Osteocyte (in vitro differentiated cells): Measurements from ENCODE around the gene TLNRD1. TPM values are rescaled to one million over a fixed set of nuclear protein-coding genes. Genes with fewer than 3 reads are reported as not detected.
"Not testable (repeated sequence)": the region's sequence is repeated elsewhere in the genome, so short reads cannot be mapped to it uniquely, and the experiment has no call there.

Experiments used
- DNase-seq: peaks from one replicate; pipeline ENCODE4 v3.0.0; 2021; ENCODE audit warnings: mixed read lengths; ENCODE audit not compliant: unreplicated experiment; ENCODE audit errors: extremely low spot score
- H3K27ac Mint-ChIP-seq: one replicate; pipeline ENCODE4 v1.8.0; 2021; ENCODE audit warnings: mild to moderate bottlenecking, mixed read lengths; ENCODE audit not compliant: unreplicated experiment
- H3K27me3 Mint-ChIP-seq: one replicate; pipeline ENCODE4 v1.8.0; 2021; ENCODE audit warnings: mixed read lengths; ENCODE audit not compliant: unreplicated experiment
- H3K36me3 Mint-ChIP-seq: one replicate; pipeline ENCODE4 v1.8.0; 2021; ENCODE audit warnings: mixed read lengths; ENCODE audit not compliant: unreplicated experiment
- H3K4me1 Mint-ChIP-seq: one replicate; pipeline ENCODE4 v1.8.0; 2021; ENCODE audit warnings: mixed read lengths; ENCODE audit not compliant: unreplicated experiment
- H3K4me3 Mint-ChIP-seq: one replicate; pipeline ENCODE4 v1.8.0; 2021; ENCODE audit warnings: mild to moderate bottlenecking, moderate library complexity, mixed read lengths; ENCODE audit not compliant: unreplicated experiment
- H3K9me3 Mint-ChIP-seq: one replicate; pipeline ENCODE4 v1.8.0; 2021; ENCODE audit warnings: mixed read lengths; ENCODE audit not compliant: unreplicated experiment
- long read RNA-seq: library from polyadenylated mRNA; unstranded; transcript quantifications from one replicate; pipeline ENCODE4 v2.0.0, GENCODE V29; 2021
- total RNA-seq: library from RNA; stranded (reverse); gene quantifications from 2 replicates; pipeline ENCODE4 v1.2.1, GENCODE V29; 2021
- TF ChIP-seq, protein P1 (sequence below): fragments of 200-600 bp; sonication (generic); IDR thresholded peaks from 2 replicates; pipeline ENCODE4 v1.5.0; 2021; ENCODE audit warnings: antibody characterized with exemption, mild to moderate bottlenecking, moderate library complexity

Gene TLNRD1
- 10.6 and 11.5 TPM in 2 replicates for total RNA-seq
- long read RNA-seq, result 0 reads

DNA sequence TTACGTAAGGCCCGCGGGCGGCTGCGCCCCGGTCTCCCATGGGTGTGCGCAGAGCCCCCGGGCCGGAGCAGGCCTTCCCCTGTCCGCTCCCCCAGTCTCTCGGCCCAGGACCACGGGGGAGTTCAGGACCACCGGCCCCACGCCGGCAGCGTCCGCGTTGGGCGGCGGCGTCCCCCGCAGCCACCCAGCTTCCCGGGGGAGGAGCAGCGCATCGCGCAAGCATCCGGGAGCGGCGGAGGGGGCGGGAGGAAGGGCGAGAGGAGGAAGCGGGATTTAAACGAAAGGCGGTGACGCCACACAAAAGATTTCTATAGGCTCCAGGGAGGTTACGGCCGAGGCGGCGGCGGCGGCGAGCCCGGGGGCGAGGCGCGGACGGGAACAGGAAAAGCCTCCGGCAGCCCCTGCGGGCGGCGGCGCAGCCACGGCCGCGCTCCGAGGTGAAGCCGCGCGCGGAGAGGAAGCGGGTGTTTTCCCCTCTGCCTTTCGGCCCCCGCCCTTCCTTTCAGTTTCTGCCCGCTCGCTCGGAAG is at the start of gene TLNRD1:
Gene TLNRD1 (plus strand): TSS at position 300 of the 528 bp plus-strand sequence. CDS start 1,349 bp downstream, outside the sequence.
- H3K36me3 Mint-ChIP-seq, result peaks cover 7% of the 10 kb centered on the region
- H3K27ac Mint-ChIP-seq, result peak within 1 kb of the TSS; percentile 96
- H3K27me3 Mint-ChIP-seq, result no peaks in the 10 kb centered on the region
- H3K4me3 Mint-ChIP-seq, result peak within 1 kb of the TSS; percentile 92
- TF ChIP-seq, protein P1, sequence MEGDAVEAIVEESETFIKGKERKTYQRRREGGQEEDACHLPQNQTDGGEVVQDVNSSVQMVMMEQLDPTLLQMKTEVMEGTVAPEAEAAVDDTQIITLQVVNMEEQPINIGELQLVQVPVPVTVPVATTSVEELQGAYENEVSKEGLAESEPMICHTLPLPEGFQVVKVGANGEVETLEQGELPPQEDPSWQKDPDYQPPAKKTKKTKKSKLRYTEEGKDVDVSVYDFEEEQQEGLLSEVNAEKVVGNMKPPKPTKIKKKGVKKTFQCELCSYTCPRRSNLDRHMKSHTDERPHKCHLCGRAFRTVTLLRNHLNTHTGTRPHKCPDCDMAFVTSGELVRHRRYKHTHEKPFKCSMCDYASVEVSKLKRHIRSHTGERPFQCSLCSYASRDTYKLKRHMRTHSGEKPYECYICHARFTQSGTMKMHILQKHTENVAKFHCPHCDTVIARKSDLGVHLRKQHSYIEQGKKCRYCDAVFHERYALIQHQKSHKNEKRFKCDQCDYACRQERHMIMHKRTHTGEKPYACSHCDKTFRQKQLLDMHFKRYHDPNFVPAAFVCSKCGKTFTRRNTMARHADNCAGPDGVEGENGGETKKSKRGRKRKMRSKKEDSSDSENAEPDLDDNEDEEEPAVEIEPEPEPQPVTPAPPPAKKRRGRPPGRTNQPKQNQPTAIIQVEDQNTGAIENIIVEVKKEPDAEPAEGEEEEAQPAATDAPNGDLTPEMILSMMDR, result no peak
- no peaks in the 10 kb centered on the region for H3K9me3 Mint-ChIP-seq
- peak; percentile 92 for DNase-seq
- peaks cover 30% of the 10 kb centered on the region for H3K4me1 Mint-ChIP-seq

DNA sequence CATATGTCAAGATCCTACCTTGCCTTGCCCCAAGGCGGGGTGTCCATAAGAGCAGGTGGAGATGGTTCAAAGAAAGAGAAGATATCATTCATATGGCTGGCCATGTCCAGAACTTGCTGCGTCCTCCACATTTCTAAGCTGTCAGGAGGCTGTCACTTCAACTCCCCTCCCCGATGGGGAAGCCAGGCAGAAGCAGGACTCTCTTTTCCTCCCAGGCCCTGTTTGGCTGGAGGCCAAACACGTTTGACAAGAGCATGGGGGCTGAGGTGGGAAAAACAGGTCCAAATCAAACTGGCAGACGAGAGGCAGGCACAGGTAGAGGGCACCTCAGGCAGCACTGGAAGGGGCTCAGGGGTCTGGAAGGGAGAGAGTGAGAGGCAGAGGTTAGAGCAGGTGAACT is 48.8 kb upstream of the TLNRD1 start:
- Mint-ChIP-seq H3K27me3 (no peaks in the 10 kb centered on the region), H3K9me3 (no peaks in the 10 kb centered on the region), H3K27ac (peak overlapping the region; percentile 65), H3K4me3 (no peak overlapping the region), H3K4me1 (peaks cover 49% of the 10 kb centered on the region), H3K36me3 (peaks cover 42% of the 10 kb centered on the region)
- no peak for DNase-seq
- TF ChIP-seq, protein P1, result no peak

DNA sequence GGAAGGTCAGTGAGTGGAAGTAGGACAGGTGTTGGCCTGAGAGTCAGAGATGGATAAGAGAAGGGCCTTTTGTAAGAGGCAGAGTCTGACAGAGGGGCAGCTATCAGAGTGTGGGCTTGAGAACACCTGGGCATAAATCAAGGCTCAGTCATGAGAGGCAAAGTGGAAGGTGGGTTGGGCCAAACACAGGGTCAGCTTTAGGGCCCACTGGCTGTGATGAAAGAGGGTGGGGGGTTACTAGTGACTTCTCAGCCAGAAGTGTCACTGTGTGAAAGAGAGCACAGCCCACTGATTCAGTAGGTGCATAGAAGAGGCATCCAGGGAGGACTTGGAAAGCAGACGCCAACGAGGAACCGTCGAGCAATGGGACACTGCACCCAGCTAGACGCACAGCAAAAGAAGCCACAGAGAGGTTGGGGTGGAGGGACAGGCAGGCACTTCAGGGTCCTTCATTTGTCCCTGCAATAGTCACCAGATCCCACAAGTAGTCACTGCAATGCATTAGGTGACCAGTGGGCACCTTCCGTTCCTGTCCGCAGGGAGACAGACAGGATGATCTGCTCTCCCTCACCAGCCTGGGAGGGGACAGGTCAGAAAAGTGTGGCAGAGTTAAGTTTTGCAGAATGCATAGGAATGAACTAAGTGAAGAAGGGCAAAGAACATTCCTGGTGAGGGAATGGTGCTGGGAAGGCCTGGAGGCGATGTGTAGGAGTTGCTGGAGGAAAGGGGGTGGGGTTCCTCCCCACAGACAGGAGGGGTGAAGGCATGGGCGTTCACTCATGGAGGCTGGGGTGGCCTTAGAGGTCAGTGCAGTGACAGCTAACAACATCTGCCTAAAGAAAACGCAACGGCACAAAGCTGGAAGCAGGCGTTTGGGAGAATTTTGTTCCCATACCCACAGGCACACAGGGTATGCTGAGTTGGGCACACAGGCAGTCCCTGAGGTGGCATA is 47.4 kb upstream of the TLNRD1 start:
- H3K36me3 Mint-ChIP-seq, result peaks cover 30% of the 10 kb centered on the region
- H3K4me1 Mint-ChIP-seq, result peaks cover 55% of the 10 kb centered on the region
- TF ChIP-seq, protein P1, result no peak
- peak; percentile 80 for DNase-seq
- H3K27me3 Mint-ChIP-seq, result no peaks in the 10 kb centered on the region
- H3K9me3 Mint-ChIP-seq, result no peaks in the 10 kb centered on the region
- no peak overlapping the region for H3K4me3 Mint-ChIP-seq
- peak overlapping the region; percentile 53 for H3K27ac Mint-ChIP-seq

- no peaks in the 10 kb centered on the region for H3K9me3 Mint-ChIP-seq
- H3K27ac Mint-ChIP-seq, result peak overlapping the region; percentile 53
- H3K4me3 Mint-ChIP-seq, result no peak overlapping the region
- peaks cover 30% of the 10 kb centered on the region for H3K36me3 Mint-ChIP-seq
- no peaks in the 10 kb centered on the region for H3K27me3 Mint-ChIP-seq
- DNase-seq, result peak; percentile 77
- TF ChIP-seq, protein P1, result no peak
- H3K4me1 Mint-ChIP-seq, result peaks cover 55% of the 10 kb centered on the region
These were observed 46.6 kb upstream of the TLNRD1 start for GRCh38 chr15:80953953-80954778.

DNA sequence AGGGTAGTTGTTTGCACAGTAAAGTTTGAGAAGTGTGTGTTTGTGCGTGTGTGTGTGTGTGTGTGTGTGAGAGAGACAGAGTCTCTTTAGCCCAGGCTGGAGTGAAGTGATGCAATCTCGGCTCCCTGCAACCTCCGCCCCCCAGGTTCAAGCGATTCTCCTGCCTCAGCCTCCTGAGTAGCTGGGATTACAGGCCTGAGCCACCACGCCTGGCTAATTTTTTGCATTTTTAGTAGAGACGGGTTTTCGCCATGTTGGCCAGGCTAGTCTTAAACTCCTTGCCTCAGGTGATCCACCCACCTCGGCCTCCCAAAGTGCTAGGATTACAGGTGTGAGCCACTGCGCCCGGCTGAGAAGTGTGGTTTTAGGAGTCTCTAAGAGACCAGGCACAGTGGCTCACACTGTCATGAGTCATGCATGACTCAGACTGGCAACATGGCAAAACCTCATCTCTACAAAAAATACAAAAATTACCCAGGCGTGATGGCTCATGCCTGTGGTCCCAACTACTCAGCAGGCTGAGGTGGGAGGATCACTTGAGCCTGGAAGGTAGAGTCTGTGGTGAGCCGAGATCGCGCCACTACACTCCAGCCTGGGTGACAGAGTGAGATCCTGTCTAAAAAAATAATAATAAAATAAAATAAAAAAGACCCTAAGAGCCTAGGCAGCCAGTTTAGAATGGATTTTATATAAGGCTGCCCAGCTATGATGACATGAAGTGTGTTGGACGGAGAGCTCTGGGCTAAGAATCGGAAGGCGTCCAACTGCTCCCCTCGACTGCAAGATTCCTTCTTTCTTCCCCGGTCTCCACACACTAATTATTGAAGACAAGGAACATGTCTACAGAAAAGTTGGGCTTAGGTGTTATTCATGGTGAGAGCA is 44.9 kb upstream of the TLNRD1 start:
- not testable (repeated sequence) for H3K27me3 Mint-ChIP-seq, H3K4me3 Mint-ChIP-seq, H3K9me3 Mint-ChIP-seq
- H3K27ac Mint-ChIP-seq, result peak overlapping the region; percentile 72
- H3K4me1 Mint-ChIP-seq, result peaks cover 53% of the 10 kb centered on the region
- peak; percentile 77 for DNase-seq
- peaks cover 18% of the 10 kb centered on the region for H3K36me3 Mint-ChIP-seq
